H9 (cell line): ENCODE data around the gene WDR36. TPM values are rescaled to one million over a fixed set of nuclear protein-coding genes. Genes with fewer than 3 reads are reported as not detected.

Source experiments
- DNase-seq: peaks from one replicate; pipeline ENCODE4 v3.0.0-alpha.2; 2017
- H2AFZ ChIP-seq: one replicate; pipeline ENCODE4 v1.6.1; 2013; ENCODE audit warnings: mild to moderate bottlenecking, low read length, control low read depth, moderate library complexity
- H2AK5ac ChIP-seq: 2 replicates; pipeline ENCODE4 v1.6.1; 2013; ENCODE audit warnings: low read length, control low read depth, mixed read lengths; ENCODE audit not compliant: insufficient read length
- H2BK120ac ChIP-seq: one replicate; pipeline ENCODE4 v1.6.1; 2013; ENCODE audit warnings: low read depth, mild to moderate bottlenecking, low read length, control low read depth, inconsistent platforms; ENCODE audit not compliant: poor library complexity, severe bottlenecking
- H2BK12ac ChIP-seq: 2 replicates; pipeline ENCODE4 v1.6.1; 2013; ENCODE audit warnings: low read length, control low read depth, mixed read lengths, low read depth; ENCODE audit not compliant: insufficient read length
- H2BK15ac ChIP-seq: 2 replicates; pipeline ENCODE4 v1.6.1; 2013; ENCODE audit warnings: low read depth, low read length, control low read depth
- H2BK20ac ChIP-seq: one replicate; pipeline ENCODE4 v1.6.1; 2013; ENCODE audit warnings: low read depth, mild to moderate bottlenecking, low read length, control low read depth, inconsistent platforms; ENCODE audit not compliant: poor library complexity, severe bottlenecking
- H2BK5ac ChIP-seq: 2 replicates; pipeline ENCODE4 v1.6.1; 2013; ENCODE audit warnings: low read length, control low read depth, mixed read lengths; ENCODE audit not compliant: insufficient read length
- H3K14ac ChIP-seq: 2 replicates; pipeline ENCODE4 v1.6.1; 2013; ENCODE audit warnings: low read length, control low read depth; ENCODE audit not compliant: insufficient read depth
- H3K18ac ChIP-seq: 2 replicates; pipeline ENCODE4 v1.6.1; 2013; ENCODE audit warnings: low read depth, mild to moderate bottlenecking, mixed read lengths, low read length, control low read depth; ENCODE audit not compliant: insufficient read length
- H3K23ac ChIP-seq: 2 replicates; pipeline ENCODE4 v1.6.1; 2013; ENCODE audit warnings: low read length, control low read depth, mixed read lengths, low read depth; ENCODE audit not compliant: insufficient read length
- H3K23me2 ChIP-seq: 2 replicates; pipeline ENCODE4 v1.6.1; 2013; ENCODE audit warnings: low read depth, mild to moderate bottlenecking, mixed read lengths, low read length, control low read depth; ENCODE audit not compliant: insufficient read length, poor library complexity, severe bottlenecking
- H3K27ac ChIP-seq: 2 replicates; pipeline ENCODE4 v1.5.1; 2013; ENCODE audit warnings: low read length, control low read depth, mixed read lengths, low read depth; ENCODE audit not compliant: insufficient read length
- H3K27me3 ChIP-seq: 2 replicates; pipeline ENCODE4 v1.6.1; 2013; ENCODE audit warnings: low read length, control low read depth, inconsistent platforms; ENCODE audit not compliant: insufficient read depth
- H3K4ac ChIP-seq: 2 replicates; pipeline ENCODE4 v1.6.1; 2013; ENCODE audit warnings: low read depth, mild to moderate bottlenecking, control low read depth, inconsistent platforms, low read length, moderate library complexity
- H3K4me1 ChIP-seq: 2 replicates; pipeline ENCODE4 v1.6.1; 2013; ENCODE audit warnings: low read length, control low read depth, inconsistent platforms; ENCODE audit not compliant: insufficient read depth
- H3K4me2 ChIP-seq: 2 replicates; pipeline ENCODE4 v1.6.1; 2013; ENCODE audit warnings: low read length, control low read depth, mixed read lengths; ENCODE audit not compliant: insufficient read length, insufficient read depth
- H3K56ac ChIP-seq: 2 replicates; pipeline ENCODE4 v1.6.1; 2013; ENCODE audit warnings: low read depth, mild to moderate bottlenecking, mixed read lengths, low read length, control low read depth; ENCODE audit not compliant: insufficient read length
- H3K79me1 ChIP-seq: 2 replicates; pipeline ENCODE4 v1.6.1; 2013; ENCODE audit warnings: low read depth, mild to moderate bottlenecking, moderate library complexity, low read length, control low read depth, inconsistent platforms; ENCODE audit not compliant: insufficient read depth, poor library complexity, severe bottlenecking
- H3K79me2 ChIP-seq: 2 replicates; pipeline ENCODE4 v1.6.1; 2013; ENCODE audit warnings: low read length, control low read depth, inconsistent platforms; ENCODE audit not compliant: insufficient read depth
- H3K9ac ChIP-seq: 2 replicates; pipeline ENCODE4 v1.6.1; 2013; ENCODE audit warnings: low read length, control low read depth, mixed read lengths; ENCODE audit not compliant: insufficient read length; ENCODE audit errors: extremely low read depth
- H3K9me3 ChIP-seq: one replicate; pipeline ENCODE4 v1.6.1; 2013; ENCODE audit warnings: low read depth, low read length, inconsistent platforms; ENCODE audit not compliant: control insufficient read depth
- H3T11ph ChIP-seq: one replicate; pipeline ENCODE4 v1.6.1; 2013; ENCODE audit warnings: mild to moderate bottlenecking, low read length, control low read depth, inconsistent platforms
- H4K20me1 ChIP-seq: one replicate; pipeline ENCODE4 v1.6.1; 2013; ENCODE audit not compliant: control insufficient read depth, insufficient read length, insufficient read depth
- H4K5ac ChIP-seq: 2 replicates; pipeline ENCODE4 v1.6.1; 2013; ENCODE audit warnings: low read depth, mild to moderate bottlenecking, mixed read lengths, low read length, control low read depth; ENCODE audit not compliant: insufficient read length
- H4K8ac ChIP-seq: replicated peaks from 2 replicates; pipeline ENCODE4 v1.6.1; 2013; ENCODE audit warnings: low read length, control low read depth, mixed read lengths, low read depth; ENCODE audit not compliant: insufficient read length
- H4K91ac ChIP-seq: 2 replicates; pipeline ENCODE4 v1.6.1; 2013; ENCODE audit warnings: low read depth, mild to moderate bottlenecking, moderate library complexity, mixed read lengths, low read length, control low read depth; ENCODE audit not compliant: insufficient read length
- H3K27ac Mint-ChIP-seq, 3 experiments: 2 replicates in 2 of 3; 3 replicates in 1 of 3; pipeline ENCODE4 v1.8.0; 2020 to 2021; ENCODE audit warnings: mixed read lengths in 3 of 3, mild to moderate bottlenecking in 1 of 3, moderate library complexity in 1 of 3
- H3K27me3 Mint-ChIP-seq: 2 replicates; pipeline ENCODE4 v1.8.0; 2021; ENCODE audit warnings: low read depth, mild to moderate bottlenecking, moderate library complexity, mixed read lengths
- H3K36me3 Mint-ChIP-seq, 3 experiments: 2 replicates in 2 of 3; 3 replicates in 1 of 3; pipeline ENCODE4 v1.8.0; 2020 to 2021; ENCODE audit warnings: low read depth in 3 of 3, mixed read lengths in 3 of 3; ENCODE audit not compliant: insufficient read depth in 1 of 3
- H3K4me1 Mint-ChIP-seq, 2 experiments: 2 replicates each; pipeline ENCODE4 v1.8.0; 2020; ENCODE audit warnings: mixed read lengths in 2 of 2
- H3K4me3 Mint-ChIP-seq, 2 experiments: 2 replicates in 1 of 2; 3 replicates in 1 of 2; pipeline ENCODE4 v1.8.0; 2020 to 2021; ENCODE audit warnings: mild to moderate bottlenecking in 2 of 2, mixed read lengths in 2 of 2, moderate library complexity in 1 of 2
- H3K9me3 Mint-ChIP-seq, 2 experiments: 2 replicates in 1 of 2; 3 replicates in 1 of 2; pipeline ENCODE4 v1.8.0; 2020; ENCODE audit warnings: mild to moderate bottlenecking in 2 of 2, mixed read lengths in 2 of 2, moderate library complexity in 1 of 2
- total RNA-seq: library from RNA; stranded (reverse); gene quantifications from 2 replicates; pipeline ENCODE4 v1.2.1, GENCODE V29; 2021
- TF ChIP-seq, protein P1 (sequence below): fragments of 200-600 bp; sonication (generic); conservative IDR thresholded peaks from 3 replicates; pipeline ENCODE4 v1.8.0; 2021; ENCODE audit warnings: antibody characterized with exemption, mild to moderate bottlenecking

The WDR36 gene
- total RNA-seq, 1 experiment from 2014 or later, result 42.0 TPM

DNA sequence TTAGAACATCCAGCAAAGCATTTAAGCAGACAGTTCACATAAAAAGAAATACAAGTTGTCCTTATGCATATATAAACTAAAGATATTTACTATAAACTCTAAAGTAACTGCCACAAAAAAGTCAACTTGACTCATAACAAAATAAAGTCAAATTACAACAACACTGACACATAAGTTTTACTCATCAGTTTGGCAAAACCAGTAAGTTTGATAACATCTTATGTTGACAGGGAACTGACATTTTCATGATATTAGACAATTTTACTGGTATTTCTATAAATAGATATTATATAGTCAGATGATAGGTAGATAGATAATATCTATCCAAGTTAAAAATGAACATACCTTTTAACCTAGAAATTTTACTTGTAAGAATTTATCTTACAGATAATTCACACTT lies 30.5 kb upstream of the WDR36 start:
- no peak overlapping the region for H4K5ac ChIP-seq
- Mint-ChIP-seq H3K4me3 (no peak overlapping the region), H3K27ac (no peak overlapping the region), H3K27me3 (peaks cover 3% of the 10 kb centered on the region), H3K36me3 (no peaks in the 10 kb centered on the region), H3K4me1 (no peaks in the 10 kb centered on the region), H3K9me3 (no peaks in the 10 kb centered on the region)
- H4K91ac ChIP-seq, result no peak overlapping the region
- no peak overlapping the region for H3K18ac ChIP-seq
- no peak overlapping the region for H3K56ac ChIP-seq
- no peaks in the 10 kb centered on the region for H3K23me2 ChIP-seq
- no peak overlapping the region for H2BK15ac ChIP-seq
- no peak overlapping the region for H3T11ph ChIP-seq
- DNase-seq, result no peak
- H3K4me1 ChIP-seq, result no peaks in the 10 kb centered on the region
- no peak overlapping the region for H3K23ac ChIP-seq
- H3K27me3 ChIP-seq, result no peaks in the 10 kb centered on the region
- H4K8ac ChIP-seq, result no peak overlapping the region
- H2AFZ ChIP-seq, result no peak overlapping the region
- H2BK120ac ChIP-seq, result no peak overlapping the region
- H3K79me2 ChIP-seq, result no peaks in the 10 kb centered on the region
- no peak overlapping the region for H3K27ac ChIP-seq
- no peak overlapping the region for H2AK5ac ChIP-seq
- H2BK5ac ChIP-seq, result no peak overlapping the region
- TF ChIP-seq, protein P1, sequence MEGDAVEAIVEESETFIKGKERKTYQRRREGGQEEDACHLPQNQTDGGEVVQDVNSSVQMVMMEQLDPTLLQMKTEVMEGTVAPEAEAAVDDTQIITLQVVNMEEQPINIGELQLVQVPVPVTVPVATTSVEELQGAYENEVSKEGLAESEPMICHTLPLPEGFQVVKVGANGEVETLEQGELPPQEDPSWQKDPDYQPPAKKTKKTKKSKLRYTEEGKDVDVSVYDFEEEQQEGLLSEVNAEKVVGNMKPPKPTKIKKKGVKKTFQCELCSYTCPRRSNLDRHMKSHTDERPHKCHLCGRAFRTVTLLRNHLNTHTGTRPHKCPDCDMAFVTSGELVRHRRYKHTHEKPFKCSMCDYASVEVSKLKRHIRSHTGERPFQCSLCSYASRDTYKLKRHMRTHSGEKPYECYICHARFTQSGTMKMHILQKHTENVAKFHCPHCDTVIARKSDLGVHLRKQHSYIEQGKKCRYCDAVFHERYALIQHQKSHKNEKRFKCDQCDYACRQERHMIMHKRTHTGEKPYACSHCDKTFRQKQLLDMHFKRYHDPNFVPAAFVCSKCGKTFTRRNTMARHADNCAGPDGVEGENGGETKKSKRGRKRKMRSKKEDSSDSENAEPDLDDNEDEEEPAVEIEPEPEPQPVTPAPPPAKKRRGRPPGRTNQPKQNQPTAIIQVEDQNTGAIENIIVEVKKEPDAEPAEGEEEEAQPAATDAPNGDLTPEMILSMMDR, result no peak
- no peak overlapping the region for H3K4ac ChIP-seq
- no peaks in the 10 kb centered on the region for H3K79me1 ChIP-seq
- H3K9ac ChIP-seq, result no peak overlapping the region
- H3K9me3 ChIP-seq, result no peaks in the 10 kb centered on the region
- no peak overlapping the region for H2BK12ac ChIP-seq
- no peak overlapping the region for H3K4me2 ChIP-seq
- no peaks in the 10 kb centered on the region for H4K20me1 ChIP-seq
- no peak overlapping the region for H3K14ac ChIP-seq
- no peak overlapping the region for H2BK20ac ChIP-seq
